MM.1S (cell line): ENCODE results near the gene MMD.

Experiments used
- DNase-seq: peaks from one replicate; pipeline ENCODE4 v3.0.0-alpha.2; 2015
- H2AFZ ChIP-seq: fragments of 300-600 bp; sonication (generic); 2 replicates; pipeline ENCODE4 v1.6.0; 2016; ENCODE audit warnings: antibody characterized with exemption, low read length
- H3F3A ChIP-seq: fragments of 300-600 bp; sonication (generic); 2 replicates; pipeline ENCODE4 v1.6.1; 2016; ENCODE audit warnings: mild to moderate bottlenecking, antibody characterized with exemption, low read length, moderate library complexity, mixed read lengths; ENCODE audit not compliant: insufficient read depth
- H3K27ac ChIP-seq: fragments of 300-600 bp; sonication (generic); 2 replicates; pipeline ENCODE4 v1.5.1; 2016; ENCODE audit warnings: mild to moderate bottlenecking, low read length
- H3K27me3 ChIP-seq: fragments of 300-600 bp; sonication (generic); replicated peaks from 2 replicates; pipeline ENCODE4 v1.6.0; 2016; ENCODE audit warnings: low read length; ENCODE audit not compliant: insufficient read depth
- H3K36me3 ChIP-seq: fragments of 300-600 bp; sonication (generic); replicated peaks from 2 replicates; pipeline ENCODE4 v1.6.1; 2016; ENCODE audit warnings: mild to moderate bottlenecking, low read length, mixed read lengths; ENCODE audit not compliant: insufficient read depth
- H3K4me1 ChIP-seq: fragments of 300-600 bp; sonication (generic); 2 replicates; pipeline ENCODE4 v1.6.1; 2016; ENCODE audit warnings: low read length, mixed read lengths
- H3K4me2 ChIP-seq: fragments of 300-600 bp; sonication (generic); 2 replicates; pipeline ENCODE4 v1.6.0; 2016; ENCODE audit warnings: low read depth, low read length
- H3K4me3 ChIP-seq: fragments of 300-600 bp; sonication (generic); 2 replicates; pipeline ENCODE4 v1.5.1; 2016; ENCODE audit warnings: low read length, mixed read lengths
- H3K79me2 ChIP-seq: fragments of 300-600 bp; sonication (generic); 2 replicates; pipeline ENCODE4 v1.6.1; 2016; ENCODE audit warnings: mixed run types, low read length, mixed read lengths
- H3K9ac ChIP-seq: fragments of 300-600 bp; sonication (generic); 2 replicates; pipeline ENCODE4 v1.6.1; 2016; ENCODE audit warnings: low read length, mixed read lengths
- H3K9me2 ChIP-seq: fragments of 300-600 bp; sonication (generic); replicated peaks from 2 replicates; pipeline ENCODE4 v1.6.1; 2016; ENCODE audit warnings: mild to moderate bottlenecking, low read length, mixed read lengths; ENCODE audit not compliant: insufficient read depth
- H3K9me3 ChIP-seq: fragments of 300-600 bp; sonication (generic); replicated peaks from 2 replicates; pipeline ENCODE4 v1.6.1; 2016; ENCODE audit warnings: mild to moderate bottlenecking, low read length, mixed read lengths; ENCODE audit not compliant: insufficient read depth
- H4K20me1 ChIP-seq: fragments of 300-600 bp; sonication (generic); 2 replicates; pipeline ENCODE4 v1.6.1; 2016; ENCODE audit warnings: mild to moderate bottlenecking, low read length, moderate library complexity, mixed read lengths; ENCODE audit not compliant: insufficient read depth
- CTCF ChIP-seq: fragments of 300-600 bp; sonication (generic); IDR thresholded peaks from 2 replicates; pipeline ENCODE4 v1.5.1; 2016; ENCODE audit warnings: antibody characterized with exemption, low read length, mixed read lengths
- EZH2 ChIP-seq: fragments of 300-600 bp; sonication (generic); optimal IDR thresholded peaks from 2 replicates; pipeline ENCODE3; 2017; ENCODE audit warnings: low read depth, mild to moderate bottlenecking, antibody characterized with exemption, low read length, mixed read lengths
- EZH2phosphoT487 ChIP-seq: fragments of 300-600 bp; sonication (generic); IDR thresholded peaks from 2 replicates; pipeline ENCODE4 v1.6.1; 2018; ENCODE audit warnings: antibody characterized with exemption, low read length

Gene MMD

GRCh38 chr17:55443904-55444303 is 22.3 kb upstream of the MMD start:
- no peak for DNase-seq
- Histone ChIP-seq H3K36me3 (no peaks in the 10 kb centered on the region), H3K9me2 (no peaks in the 10 kb centered on the region), H3K9me3 (no peaks in the 10 kb centered on the region), H3K79me2 (no peaks in the 10 kb centered on the region), H3K27ac (no peak overlapping the region), H3F3A (no peaks in the 10 kb centered on the region), H3K4me1 (no peaks in the 10 kb centered on the region), H4K20me1 (no peaks in the 10 kb centered on the region), H3K4me3 (no peak overlapping the region), H3K27me3 (no peaks in the 10 kb centered on the region), H3K4me2 (no peak overlapping the region), H2AFZ (no peak overlapping the region), H3K9ac (no peak overlapping the region)
- no peak for TF ChIP-seq CTCF
- TF ChIP-seq EZH2phosphoT487 = no peak
- TF ChIP-seq EZH2 = no peak

GRCh38 chr17:55442953-55443683 is 21.5 kb upstream of the MMD start:
- H3K79me2 ChIP-seq = no peaks in the 10 kb centered on the region
- H3K4me3 ChIP-seq = no peak overlapping the region
- H3K36me3 ChIP-seq = no peaks in the 10 kb centered on the region
- H3K4me1 ChIP-seq = no peaks in the 10 kb centered on the region
- H3K27ac ChIP-seq = no peak overlapping the region
- no peaks in the 10 kb centered on the region for H3K27me3 ChIP-seq
- no peaks in the 10 kb centered on the region for H3K9me3 ChIP-seq
- TF ChIP-seq EZH2 = no peak
- no peak for TF ChIP-seq EZH2phosphoT487
- no peak for TF ChIP-seq CTCF
- H3K4me2 ChIP-seq = no peak overlapping the region
- H3F3A ChIP-seq = no peaks in the 10 kb centered on the region
- no peak for DNase-seq
- no peaks in the 10 kb centered on the region for H3K9me2 ChIP-seq
- H4K20me1 ChIP-seq = no peaks in the 10 kb centered on the region
- no peak overlapping the region for H2AFZ ChIP-seq
- no peak overlapping the region for H3K9ac ChIP-seq

- no peaks in the 10 kb centered on the region for H3K27me3 ChIP-seq
- no peak for DNase-seq
- TF ChIP-seq EZH2 (no peak), CTCF (no peak), EZH2phosphoT487 (no peak)
- peaks cover 4% of the 10 kb centered on the region for H3K4me1 ChIP-seq
- no peaks in the 10 kb centered on the region for H4K20me1 ChIP-seq
- no peak overlapping the region for H3K4me2 ChIP-seq
- no peak overlapping the region for H3K4me3 ChIP-seq
- no peaks in the 10 kb centered on the region for H3K79me2 ChIP-seq
- no peaks in the 10 kb centered on the region for H3K9me3 ChIP-seq
- H3K9me2 ChIP-seq = no peaks in the 10 kb centered on the region
- no peak overlapping the region for H3K27ac ChIP-seq
- H3K9ac ChIP-seq = no peak overlapping the region
- no peaks in the 10 kb centered on the region for H3K36me3 ChIP-seq
- H3F3A ChIP-seq = no peaks in the 10 kb centered on the region; the same call in 1 of the 2 replicates
- no peak overlapping the region for H2AFZ ChIP-seq
These were observed 20.8 kb upstream of the MMD start for GRCh38 chr17:55442462-55442861.
